GM15510 (cell line): ENCODE results near the gene UGT1A9.

Experiments used
- POLR2A ChIP-seq: IDR thresholded peaks from 3 replicates; pipeline ENCODE4 v1.6.1; 2011; ENCODE audit warnings: borderline replicate concordance; ENCODE audit not compliant: insufficient read length; ENCODE audit errors: extremely low read depth

UGT1A9 gene

DNA sequence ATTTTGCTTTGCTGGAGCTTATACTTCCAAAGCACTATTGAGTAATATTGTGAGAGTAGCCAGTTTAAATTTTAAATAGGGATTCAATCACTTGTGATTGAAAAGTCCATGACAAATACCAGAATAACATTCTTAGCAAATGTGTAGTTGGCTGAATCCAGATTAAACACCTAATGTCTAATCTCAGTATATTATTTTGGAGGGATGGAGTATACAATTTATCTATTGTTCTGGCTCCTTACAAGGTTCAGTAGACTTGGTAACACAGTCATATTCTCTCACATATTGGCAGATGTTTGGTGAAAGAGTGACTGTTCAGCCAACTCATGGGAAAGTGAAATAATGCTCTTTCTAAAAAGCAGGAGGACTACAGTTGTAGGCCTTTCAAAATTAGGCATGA lies 2.2 kb downstream of the UGT1A9 start:
- no peak for TF ChIP-seq POLR2A

DNA sequence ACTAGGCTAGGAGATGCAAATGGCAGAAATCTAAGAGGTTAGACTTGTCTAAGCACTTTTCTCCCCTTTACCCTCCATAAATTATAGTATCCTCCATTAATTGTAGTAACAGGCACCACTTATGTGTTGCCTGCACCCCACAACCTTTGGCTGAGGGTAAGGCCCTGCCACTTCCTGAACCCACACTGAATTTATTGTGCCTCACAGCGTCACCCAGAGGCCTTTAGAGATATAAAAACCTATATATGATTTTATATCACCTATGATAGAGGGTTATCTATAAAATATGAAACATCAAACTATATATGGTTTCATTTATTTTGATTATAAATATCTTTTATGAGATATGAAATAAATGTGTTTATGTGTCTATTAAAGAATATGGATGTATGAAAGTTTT lies 2.6 kb downstream of the UGT1A9 start:
- no peak for TF ChIP-seq POLR2A

DNA sequence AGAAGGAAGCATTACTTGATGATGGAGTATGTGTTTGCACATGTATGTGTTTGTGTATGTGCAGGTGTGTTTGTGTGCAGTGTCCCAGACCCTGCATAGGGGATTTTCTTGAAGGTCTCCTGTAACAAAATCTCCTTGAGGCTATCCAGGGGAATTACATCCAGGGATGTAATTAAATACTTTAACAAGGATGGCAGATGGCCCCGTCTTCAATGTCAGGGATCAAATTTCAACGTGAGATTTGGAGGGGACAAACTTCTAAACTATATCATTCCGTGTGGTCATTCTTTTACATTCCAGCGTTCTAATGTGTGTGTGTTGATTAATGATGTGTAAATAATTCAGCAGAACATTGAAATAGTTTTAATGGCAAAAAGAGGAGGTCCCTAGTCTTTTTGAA lies 3.3 kb downstream of the UGT1A9 start:
- no peak for TF ChIP-seq POLR2A

GRCh38 chr2:233676046-233676445 lies 4.3 kb downstream of the UGT1A9 start:
- TF ChIP-seq POLR2A = no peak

- TF ChIP-seq POLR2A = no peak
Measured at GRCh38 chr2:233679196-233679595, 7.5 kb downstream of the UGT1A9 start.

DNA sequence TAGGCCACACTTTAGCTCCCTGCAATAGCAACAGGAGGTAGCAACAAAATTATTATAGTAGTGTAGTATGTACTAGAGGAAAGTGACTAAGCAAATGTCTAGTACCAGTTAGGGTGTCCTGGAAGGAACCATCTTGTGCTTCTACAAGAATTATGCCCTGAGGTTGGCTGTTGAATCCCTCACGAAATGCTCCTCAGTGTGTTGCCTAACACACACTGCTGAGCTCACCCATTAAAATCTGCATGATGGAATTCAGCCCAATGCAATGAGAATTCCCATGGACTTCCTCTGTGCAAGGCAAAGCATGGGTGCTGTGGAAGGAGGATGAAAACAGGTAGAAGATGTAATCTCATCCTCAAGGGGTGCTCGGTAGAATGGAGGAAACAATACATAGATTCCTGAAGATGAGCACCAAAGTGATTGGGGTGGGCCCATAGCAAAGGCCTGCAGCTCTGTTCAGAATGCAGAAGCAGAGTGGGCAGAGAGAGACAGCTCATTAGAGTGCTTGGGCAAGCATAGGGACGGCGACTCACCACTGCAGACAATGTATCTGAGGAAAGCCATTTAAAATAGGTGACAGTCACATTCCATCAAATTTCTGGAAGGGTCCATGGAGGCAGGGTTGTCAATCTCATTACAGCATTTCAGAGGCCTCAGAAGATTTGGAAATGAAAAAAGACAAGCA lies 8.8 kb downstream of the UGT1A9 start:
- TF ChIP-seq POLR2A = no peak

GRCh38 chr2:233681521-233682099 lies 9.9 kb downstream of the UGT1A9 start, which contains the start of gene UGT1A7:
Gene UGT1A7, plus strand, starts transcription at chr2:233681901. Its CDS starts 37 bp downstream, at chr2:233681938.
- TF ChIP-seq POLR2A = no peak

DNA sequence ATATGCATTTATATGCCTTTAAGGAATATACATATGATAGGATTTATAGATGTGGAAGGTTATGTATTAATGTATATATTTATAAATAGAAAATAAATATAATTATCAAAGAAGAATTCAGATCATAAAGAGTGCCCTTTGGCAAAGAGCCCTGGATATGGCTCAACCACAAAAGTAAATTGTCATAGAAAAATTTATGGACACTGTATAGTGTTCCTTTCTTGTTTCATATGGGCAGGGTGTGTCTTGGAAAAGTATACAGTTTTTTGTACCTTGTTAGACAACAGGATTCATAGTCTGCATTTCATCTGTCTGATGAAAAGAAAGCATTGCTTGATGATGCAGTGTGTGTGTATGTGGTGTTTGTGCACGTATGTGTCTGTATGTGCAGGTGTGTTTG lies 12.9 kb downstream of the UGT1A9 start:
- no peak for TF ChIP-seq POLR2A

GRCh38 chr2:233686928-233687327 lies 15.2 kb downstream of the UGT1A9 start:
- no peak for TF ChIP-seq POLR2A

- no peak for TF ChIP-seq POLR2A
Measured at GRCh38 chr2:233688341-233688740, 16.6 kb downstream of the UGT1A9 start.

- no peak for TF ChIP-seq POLR2A
Measured at GRCh38 chr2:233689031-233689430, 17.3 kb downstream of the UGT1A9 start.

GRCh38 chr2:233689501-233689900 lies 17.8 kb downstream of the UGT1A9 start:
- no peak for TF ChIP-seq POLR2A

GRCh38 chr2:233690444-233690843 lies 18.7 kb downstream of the UGT1A9 start:
- no peak for TF ChIP-seq POLR2A

- no peak for TF ChIP-seq POLR2A
Measured at GRCh38 chr2:233691443-233692433, 20.0 kb downstream of the UGT1A9 start.

DNA sequence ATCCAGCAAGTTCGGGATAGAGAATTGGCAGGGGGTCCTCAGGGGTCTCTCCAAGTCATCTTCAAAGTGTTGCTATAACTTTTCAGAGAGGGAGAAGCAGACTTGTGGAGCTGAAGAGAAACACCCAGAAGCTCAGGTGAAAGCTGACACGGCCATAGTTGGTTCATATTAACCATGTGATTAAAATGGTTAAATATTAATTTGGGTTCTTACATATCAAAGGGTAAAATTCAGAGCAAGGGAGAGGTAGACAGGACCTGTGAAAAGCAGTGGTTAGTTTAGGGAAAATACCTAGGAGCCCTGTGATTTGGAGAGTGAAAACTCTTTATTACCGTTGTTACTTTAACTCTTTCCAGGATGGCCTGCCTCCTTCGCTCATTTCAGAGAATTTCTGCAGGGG lies 20.9 kb downstream of the UGT1A9 start, which contains the start of gene UGT1A6:
UGT1A6 (plus strand) TSS at position 243 of the 400 bp plus-strand sequence; CDS start at position 358, 115 bp downstream.
- no peak for TF ChIP-seq POLR2A

- TF ChIP-seq POLR2A = no peak
Measured at GRCh38 chr2:233693963-233694362, 22.3 kb downstream of the UGT1A9 start.

- TF ChIP-seq POLR2A = no peak
Measured at GRCh38 chr2:233698740-233699139, 27.0 kb downstream of the UGT1A9 start.
